MM.1S (cell line): ENCODE results near the gene PPP1CC.

ENCODE experiments used
- DNase-seq: peaks from one replicate; pipeline ENCODE4 v3.0.0-alpha.2; 2015
- H2AFZ ChIP-seq: fragments of 300-600 bp; sonication (generic); 2 replicates; pipeline ENCODE4 v1.6.0; 2016; ENCODE audit warnings: antibody characterized with exemption, low read length
- H3F3A ChIP-seq: fragments of 300-600 bp; sonication (generic); 2 replicates; pipeline ENCODE4 v1.6.1; 2016; ENCODE audit warnings: mild to moderate bottlenecking, antibody characterized with exemption, low read length, moderate library complexity, mixed read lengths; ENCODE audit not compliant: insufficient read depth
- H3K27ac ChIP-seq: fragments of 300-600 bp; sonication (generic); 2 replicates; pipeline ENCODE4 v1.5.1; 2016; ENCODE audit warnings: mild to moderate bottlenecking, low read length
- H3K27me3 ChIP-seq: fragments of 300-600 bp; sonication (generic); replicated peaks from 2 replicates; pipeline ENCODE4 v1.6.0; 2016; ENCODE audit warnings: low read length; ENCODE audit not compliant: insufficient read depth
- H3K36me3 ChIP-seq: fragments of 300-600 bp; sonication (generic); replicated peaks from 2 replicates; pipeline ENCODE4 v1.6.1; 2016; ENCODE audit warnings: mild to moderate bottlenecking, low read length, mixed read lengths; ENCODE audit not compliant: insufficient read depth
- H3K4me1 ChIP-seq: fragments of 300-600 bp; sonication (generic); 2 replicates; pipeline ENCODE4 v1.6.1; 2016; ENCODE audit warnings: low read length, mixed read lengths
- H3K4me2 ChIP-seq: fragments of 300-600 bp; sonication (generic); 2 replicates; pipeline ENCODE4 v1.6.0; 2016; ENCODE audit warnings: low read depth, low read length
- H3K4me3 ChIP-seq: fragments of 300-600 bp; sonication (generic); 2 replicates; pipeline ENCODE4 v1.5.1; 2016; ENCODE audit warnings: low read length, mixed read lengths
- H3K79me2 ChIP-seq: fragments of 300-600 bp; sonication (generic); 2 replicates; pipeline ENCODE4 v1.6.1; 2016; ENCODE audit warnings: mixed run types, low read length, mixed read lengths
- H3K9ac ChIP-seq: fragments of 300-600 bp; sonication (generic); 2 replicates; pipeline ENCODE4 v1.6.1; 2016; ENCODE audit warnings: low read length, mixed read lengths
- H3K9me2 ChIP-seq: fragments of 300-600 bp; sonication (generic); replicated peaks from 2 replicates; pipeline ENCODE4 v1.6.1; 2016; ENCODE audit warnings: mild to moderate bottlenecking, low read length, mixed read lengths; ENCODE audit not compliant: insufficient read depth
- H3K9me3 ChIP-seq: fragments of 300-600 bp; sonication (generic); replicated peaks from 2 replicates; pipeline ENCODE4 v1.6.1; 2016; ENCODE audit warnings: mild to moderate bottlenecking, low read length, mixed read lengths; ENCODE audit not compliant: insufficient read depth
- H4K20me1 ChIP-seq: fragments of 300-600 bp; sonication (generic); 2 replicates; pipeline ENCODE4 v1.6.1; 2016; ENCODE audit warnings: mild to moderate bottlenecking, low read length, moderate library complexity, mixed read lengths; ENCODE audit not compliant: insufficient read depth
- EZH2 ChIP-seq: fragments of 300-600 bp; sonication (generic); optimal IDR thresholded peaks from 2 replicates; pipeline ENCODE3; 2017; ENCODE audit warnings: low read depth, mild to moderate bottlenecking, antibody characterized with exemption, low read length, mixed read lengths
- EZH2phosphoT487 ChIP-seq: fragments of 300-600 bp; sonication (generic); IDR thresholded peaks from 2 replicates; pipeline ENCODE4 v1.6.1; 2018; ENCODE audit warnings: antibody characterized with exemption, low read length
- TF ChIP-seq, protein P1 (sequence below): fragments of 300-600 bp; sonication (generic); IDR thresholded peaks from 2 replicates; pipeline ENCODE4 v1.5.1; 2016; ENCODE audit warnings: antibody characterized with exemption, low read length, mixed read lengths

The PPP1CC gene

DNA sequence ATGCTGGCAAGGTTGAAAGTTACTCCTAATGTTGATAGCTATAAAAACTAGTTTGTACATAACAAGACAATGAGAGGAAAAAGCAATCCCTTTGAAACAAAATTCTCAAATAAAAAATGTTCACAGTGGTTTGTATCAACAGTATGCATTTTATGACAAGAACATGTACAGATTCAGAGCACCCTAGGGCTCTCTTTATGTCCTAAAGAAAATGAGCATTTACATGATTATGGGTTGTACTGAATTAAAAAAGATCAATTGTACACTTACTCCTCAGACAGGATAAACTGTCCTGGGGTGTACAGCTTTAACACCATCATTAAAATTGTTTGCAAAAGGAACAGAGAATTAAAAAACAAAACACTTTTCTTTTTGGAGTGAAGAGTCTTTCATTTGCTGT is 22.2 kb downstream of the PPP1CC start:
- Histone ChIP-seq H3K27me3 (no peaks in the 10 kb centered on the region), H3K9me2 (no peaks in the 10 kb centered on the region), H4K20me1 (0 out of 2 replicates have a peak, but pooled peaks cover 3% of the 10 kb centered on the region), H3K4me1 (no peaks in the 10 kb centered on the region), H3K4me3 (no peak overlapping the region), H3F3A (no peaks in the 10 kb centered on the region), H2AFZ (no peak overlapping the region), H3K9ac (no peak overlapping the region), H3K36me3 (peaks cover 6% of the 10 kb centered on the region), H3K27ac (no peak overlapping the region), H3K9me3 (no peaks in the 10 kb centered on the region), H3K79me2 (peaks cover 27% of the 10 kb centered on the region), H3K4me2 (no peak overlapping the region)
- TF ChIP-seq EZH2phosphoT487 (no peak), EZH2 (no peak)
- TF ChIP-seq, protein P1, sequence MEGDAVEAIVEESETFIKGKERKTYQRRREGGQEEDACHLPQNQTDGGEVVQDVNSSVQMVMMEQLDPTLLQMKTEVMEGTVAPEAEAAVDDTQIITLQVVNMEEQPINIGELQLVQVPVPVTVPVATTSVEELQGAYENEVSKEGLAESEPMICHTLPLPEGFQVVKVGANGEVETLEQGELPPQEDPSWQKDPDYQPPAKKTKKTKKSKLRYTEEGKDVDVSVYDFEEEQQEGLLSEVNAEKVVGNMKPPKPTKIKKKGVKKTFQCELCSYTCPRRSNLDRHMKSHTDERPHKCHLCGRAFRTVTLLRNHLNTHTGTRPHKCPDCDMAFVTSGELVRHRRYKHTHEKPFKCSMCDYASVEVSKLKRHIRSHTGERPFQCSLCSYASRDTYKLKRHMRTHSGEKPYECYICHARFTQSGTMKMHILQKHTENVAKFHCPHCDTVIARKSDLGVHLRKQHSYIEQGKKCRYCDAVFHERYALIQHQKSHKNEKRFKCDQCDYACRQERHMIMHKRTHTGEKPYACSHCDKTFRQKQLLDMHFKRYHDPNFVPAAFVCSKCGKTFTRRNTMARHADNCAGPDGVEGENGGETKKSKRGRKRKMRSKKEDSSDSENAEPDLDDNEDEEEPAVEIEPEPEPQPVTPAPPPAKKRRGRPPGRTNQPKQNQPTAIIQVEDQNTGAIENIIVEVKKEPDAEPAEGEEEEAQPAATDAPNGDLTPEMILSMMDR, result no peak
- no peak for DNase-seq

DNA sequence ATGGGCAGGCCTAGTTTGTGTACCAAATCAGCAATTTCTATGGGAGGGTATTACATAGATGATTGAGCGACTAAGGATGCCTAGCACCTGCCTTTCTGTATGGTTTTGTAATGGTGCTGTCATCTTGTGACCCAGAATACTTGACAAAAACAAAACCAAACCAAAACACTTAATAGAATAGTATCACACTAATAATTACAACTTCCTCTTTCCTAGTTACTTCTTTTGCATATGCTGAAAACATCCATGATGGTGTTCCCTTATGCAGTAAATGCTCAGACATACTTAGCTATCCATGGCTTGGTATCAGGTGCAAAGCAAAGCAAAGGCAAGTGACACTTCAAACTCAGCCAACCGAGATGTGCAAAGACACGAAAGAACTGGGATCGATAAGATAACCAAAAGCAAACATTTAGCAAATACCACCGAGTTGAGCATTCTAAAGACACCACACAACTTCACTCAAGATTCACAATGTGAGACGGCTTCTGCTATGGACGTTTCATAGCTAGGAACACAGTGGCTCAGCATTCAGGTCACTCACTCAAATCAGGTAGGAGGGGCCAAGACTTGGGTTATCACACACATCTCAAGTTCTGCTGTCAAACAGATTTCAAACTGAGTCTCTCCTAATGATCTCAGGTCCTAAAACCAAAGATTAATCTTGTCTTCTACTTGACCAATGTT is 24.3 kb downstream of the PPP1CC start:
- no peaks in the 10 kb centered on the region for H3K9me3 ChIP-seq
- no peaks in the 10 kb centered on the region for H3K27me3 ChIP-seq
- no peak overlapping the region for H3K4me3 ChIP-seq
- peaks cover 10% of the 10 kb centered on the region for H3K79me2 ChIP-seq
- no peak for DNase-seq
- no peaks in the 10 kb centered on the region for H4K20me1 ChIP-seq
- H3K27ac ChIP-seq, result no peak overlapping the region
- no peak overlapping the region for H3K9ac ChIP-seq
- no peaks in the 10 kb centered on the region for H3K4me1 ChIP-seq
- H3F3A ChIP-seq, result no peaks in the 10 kb centered on the region
- no peak overlapping the region for H3K4me2 ChIP-seq
- H2AFZ ChIP-seq, result no peak overlapping the region
- H3K9me2 ChIP-seq, result no peaks in the 10 kb centered on the region
- H3K36me3 ChIP-seq, result peaks cover 6% of the 10 kb centered on the region
- TF ChIP-seq, protein P1, result no peak
- no peak for TF ChIP-seq EZH2
- no peak for TF ChIP-seq EZH2phosphoT487

DNA sequence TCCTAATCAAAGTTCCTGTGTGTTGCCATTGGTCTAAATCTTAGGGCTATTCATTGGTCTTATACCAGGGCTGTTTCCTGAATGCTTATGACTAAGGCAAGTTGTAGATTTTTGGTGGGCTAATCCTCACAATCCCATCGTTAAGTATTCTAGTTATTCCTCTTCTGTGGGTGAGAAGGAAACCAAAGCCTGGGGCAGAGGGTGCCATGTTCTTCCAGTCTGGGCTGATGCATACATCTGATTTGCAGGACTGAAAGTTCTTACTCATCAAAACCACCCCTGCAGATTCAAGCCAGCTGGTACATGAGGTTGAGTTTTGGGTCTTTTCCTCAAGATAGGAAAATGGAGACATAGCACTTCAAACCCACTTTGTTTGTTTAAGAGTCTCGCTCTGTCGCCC is 25.7 kb downstream of the PPP1CC start:
- Histone ChIP-seq H3K9me2 (no peaks in the 10 kb centered on the region), H2AFZ (no peak overlapping the region), H3K4me1 (no peaks in the 10 kb centered on the region), H3K4me2 (no peak overlapping the region), H3K9me3 (no peaks in the 10 kb centered on the region), H3K27ac (no peak overlapping the region), H3K9ac (no peak overlapping the region), H3K36me3 (peaks cover 6% of the 10 kb centered on the region), H3K79me2 (peaks cover 7% of the 10 kb centered on the region), H3F3A (no peaks in the 10 kb centered on the region), H4K20me1 (no peaks in the 10 kb centered on the region), H3K4me3 (no peak overlapping the region), H3K27me3 (no peaks in the 10 kb centered on the region)
- TF ChIP-seq, protein P1, result no peak
- TF ChIP-seq EZH2phosphoT487 (no peak), EZH2 (no peak)
- DNase-seq, result no peak
